ENCODE results near the gene SLC9A8. TPM values are rescaled to one million over a fixed set of nuclear protein-coding genes. Genes with fewer than 3 reads are reported as not detected.

The SLC9A8 gene
- total and polyA plus RNA-seq, 2 of the 8 experiments (the other 6 are each of a cell fraction or from before 2014, with no cell fraction given) = 3.2 to 6.2 TPM

GRCh38 chr20:49765846-49766541 is 46.6 kb upstream of the SLC9A8 start (continued):
- TF ChIP-seq, protein P1, sequence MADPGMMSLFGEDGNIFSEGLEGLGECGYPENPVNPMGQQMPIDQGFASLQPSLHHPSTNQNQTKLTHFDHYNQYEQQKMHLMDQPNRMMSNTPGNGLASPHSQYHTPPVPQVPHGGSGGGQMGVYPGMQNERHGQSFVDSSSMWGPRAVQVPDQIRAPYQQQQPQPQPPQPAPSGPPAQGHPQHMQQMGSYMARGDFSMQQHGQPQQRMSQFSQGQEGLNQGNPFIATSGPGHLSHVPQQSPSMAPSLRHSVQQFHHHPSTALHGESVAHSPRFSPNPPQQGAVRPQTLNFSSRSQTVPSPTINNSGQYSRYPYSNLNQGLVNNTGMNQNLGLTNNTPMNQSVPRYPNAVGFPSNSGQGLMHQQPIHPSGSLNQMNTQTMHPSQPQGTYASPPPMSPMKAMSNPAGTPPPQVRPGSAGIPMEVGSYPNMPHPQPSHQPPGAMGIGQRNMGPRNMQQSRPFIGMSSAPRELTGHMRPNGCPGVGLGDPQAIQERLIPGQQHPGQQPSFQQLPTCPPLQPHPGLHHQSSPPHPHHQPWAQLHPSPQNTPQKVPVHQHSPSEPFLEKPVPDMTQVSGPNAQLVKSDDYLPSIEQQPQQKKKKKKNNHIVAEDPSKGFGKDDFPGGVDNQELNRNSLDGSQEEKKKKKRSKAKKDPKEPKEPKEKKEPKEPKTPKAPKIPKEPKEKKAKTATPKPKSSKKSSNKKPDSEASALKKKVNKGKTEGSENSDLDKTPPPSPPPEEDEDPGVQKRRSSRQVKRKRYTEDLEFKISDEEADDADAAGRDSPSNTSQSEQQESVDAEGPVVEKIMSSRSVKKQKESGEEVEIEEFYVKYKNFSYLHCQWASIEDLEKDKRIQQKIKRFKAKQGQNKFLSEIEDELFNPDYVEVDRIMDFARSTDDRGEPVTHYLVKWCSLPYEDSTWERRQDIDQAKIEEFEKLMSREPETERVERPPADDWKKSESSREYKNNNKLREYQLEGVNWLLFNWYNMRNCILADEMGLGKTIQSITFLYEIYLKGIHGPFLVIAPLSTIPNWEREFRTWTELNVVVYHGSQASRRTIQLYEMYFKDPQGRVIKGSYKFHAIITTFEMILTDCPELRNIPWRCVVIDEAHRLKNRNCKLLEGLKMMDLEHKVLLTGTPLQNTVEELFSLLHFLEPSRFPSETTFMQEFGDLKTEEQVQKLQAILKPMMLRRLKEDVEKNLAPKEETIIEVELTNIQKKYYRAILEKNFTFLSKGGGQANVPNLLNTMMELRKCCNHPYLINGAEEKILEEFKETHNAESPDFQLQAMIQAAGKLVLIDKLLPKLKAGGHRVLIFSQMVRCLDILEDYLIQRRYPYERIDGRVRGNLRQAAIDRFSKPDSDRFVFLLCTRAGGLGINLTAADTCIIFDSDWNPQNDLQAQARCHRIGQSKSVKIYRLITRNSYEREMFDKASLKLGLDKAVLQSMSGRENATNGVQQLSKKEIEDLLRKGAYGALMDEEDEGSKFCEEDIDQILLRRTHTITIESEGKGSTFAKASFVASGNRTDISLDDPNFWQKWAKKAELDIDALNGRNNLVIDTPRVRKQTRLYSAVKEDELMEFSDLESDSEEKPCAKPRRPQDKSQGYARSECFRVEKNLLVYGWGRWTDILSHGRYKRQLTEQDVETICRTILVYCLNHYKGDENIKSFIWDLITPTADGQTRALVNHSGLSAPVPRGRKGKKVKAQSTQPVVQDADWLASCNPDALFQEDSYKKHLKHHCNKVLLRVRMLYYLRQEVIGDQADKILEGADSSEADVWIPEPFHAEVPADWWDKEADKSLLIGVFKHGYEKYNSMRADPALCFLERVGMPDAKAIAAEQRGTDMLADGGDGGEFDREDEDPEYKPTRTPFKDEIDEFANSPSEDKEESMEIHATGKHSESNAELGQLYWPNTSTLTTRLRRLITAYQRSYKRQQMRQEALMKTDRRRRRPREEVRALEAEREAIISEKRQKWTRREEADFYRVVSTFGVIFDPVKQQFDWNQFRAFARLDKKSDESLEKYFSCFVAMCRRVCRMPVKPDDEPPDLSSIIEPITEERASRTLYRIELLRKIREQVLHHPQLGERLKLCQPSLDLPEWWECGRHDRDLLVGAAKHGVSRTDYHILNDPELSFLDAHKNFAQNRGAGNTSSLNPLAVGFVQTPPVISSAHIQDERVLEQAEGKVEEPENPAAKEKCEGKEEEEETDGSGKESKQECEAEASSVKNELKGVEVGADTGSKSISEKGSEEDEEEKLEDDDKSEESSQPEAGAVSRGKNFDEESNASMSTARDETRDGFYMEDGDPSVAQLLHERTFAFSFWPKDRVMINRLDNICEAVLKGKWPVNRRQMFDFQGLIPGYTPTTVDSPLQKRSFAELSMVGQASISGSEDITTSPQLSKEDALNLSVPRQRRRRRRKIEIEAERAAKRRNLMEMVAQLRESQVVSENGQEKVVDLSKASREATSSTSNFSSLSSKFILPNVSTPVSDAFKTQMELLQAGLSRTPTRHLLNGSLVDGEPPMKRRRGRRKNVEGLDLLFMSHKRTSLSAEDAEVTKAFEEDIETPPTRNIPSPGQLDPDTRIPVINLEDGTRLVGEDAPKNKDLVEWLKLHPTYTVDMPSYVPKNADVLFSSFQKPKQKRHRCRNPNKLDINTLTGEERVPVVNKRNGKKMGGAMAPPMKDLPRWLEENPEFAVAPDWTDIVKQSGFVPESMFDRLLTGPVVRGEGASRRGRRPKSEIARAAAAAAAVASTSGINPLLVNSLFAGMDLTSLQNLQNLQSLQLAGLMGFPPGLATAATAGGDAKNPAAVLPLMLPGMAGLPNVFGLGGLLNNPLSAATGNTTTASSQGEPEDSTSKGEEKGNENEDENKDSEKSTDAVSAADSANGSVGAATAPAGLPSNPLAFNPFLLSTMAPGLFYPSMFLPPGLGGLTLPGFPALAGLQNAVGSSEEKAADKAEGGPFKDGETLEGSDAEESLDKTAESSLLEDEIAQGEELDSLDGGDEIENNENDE (IDR thresholded peaks at IDR 0.05; ENCODE audit: insufficient replicate concordance, low read length) = no peak
- TF ChIP-seq, protein P2, sequence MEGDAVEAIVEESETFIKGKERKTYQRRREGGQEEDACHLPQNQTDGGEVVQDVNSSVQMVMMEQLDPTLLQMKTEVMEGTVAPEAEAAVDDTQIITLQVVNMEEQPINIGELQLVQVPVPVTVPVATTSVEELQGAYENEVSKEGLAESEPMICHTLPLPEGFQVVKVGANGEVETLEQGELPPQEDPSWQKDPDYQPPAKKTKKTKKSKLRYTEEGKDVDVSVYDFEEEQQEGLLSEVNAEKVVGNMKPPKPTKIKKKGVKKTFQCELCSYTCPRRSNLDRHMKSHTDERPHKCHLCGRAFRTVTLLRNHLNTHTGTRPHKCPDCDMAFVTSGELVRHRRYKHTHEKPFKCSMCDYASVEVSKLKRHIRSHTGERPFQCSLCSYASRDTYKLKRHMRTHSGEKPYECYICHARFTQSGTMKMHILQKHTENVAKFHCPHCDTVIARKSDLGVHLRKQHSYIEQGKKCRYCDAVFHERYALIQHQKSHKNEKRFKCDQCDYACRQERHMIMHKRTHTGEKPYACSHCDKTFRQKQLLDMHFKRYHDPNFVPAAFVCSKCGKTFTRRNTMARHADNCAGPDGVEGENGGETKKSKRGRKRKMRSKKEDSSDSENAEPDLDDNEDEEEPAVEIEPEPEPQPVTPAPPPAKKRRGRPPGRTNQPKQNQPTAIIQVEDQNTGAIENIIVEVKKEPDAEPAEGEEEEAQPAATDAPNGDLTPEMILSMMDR (IDR thresholded peaks at IDR 0.05; ENCODE audit: control extremely low read depth in 1 of 3, insufficient read depth in 1 of 3, low read depth in 1 of 3, low read length in 3 of 3) = no peak
- TF ChIP-seq GTF2F1 (IDR thresholded peaks at IDR 0.05; ENCODE audit: borderline replicate concordance, low read depth, low read length) (no peak), CHD1 (IDR thresholded peaks at IDR 0.05; ENCODE audit: low read depth, low read length) (no peak), HDAC6 (IDR thresholded peaks at IDR 0.05; ENCODE audit: low read depth, low read length) (no peak), TAF7 (optimal IDR thresholded peaks at IDR 0.05; ENCODE audit: borderline replicate concordance, low read depth, low read length) (no peak), SP4 (IDR thresholded peaks at IDR 0.05; ENCODE audit: low read length) (no peak), KDM5A (IDR thresholded peaks at IDR 0.05; ENCODE audit: low read length) (no peak)

Data from H1 (cell line).